Brain microvascular endothelial cell (primary cell): ENCODE data around the gene CEACAM7.
"Not testable (repeated sequence)": the region's sequence is repeated elsewhere in the genome, so short reads cannot be mapped to it uniquely, and the experiment has no call there.

Source experiments
- DNase-seq: peaks from one replicate; pipeline ENCODE4 v3.0.0-alpha.2; 2020
- H3K27ac ChIP-seq: fragments of 250-450 bp; sonication (Bioruptor Pico); 2 replicates; pipeline ENCODE4 v1.5.1; 2020; ENCODE audit warnings: mild to moderate bottlenecking, moderate library complexity
- H3K27me3 ChIP-seq: fragments of 250-450 bp; sonication (Bioruptor Pico); replicated peaks from 2 replicates; pipeline ENCODE4 v1.5.1; 2020; ENCODE audit warnings: mild to moderate bottlenecking
- H3K36me3 ChIP-seq: fragments of 250-450 bp; sonication (Bioruptor Pico); replicated peaks from 2 replicates; pipeline ENCODE4 v1.5.1; 2020; ENCODE audit warnings: mild to moderate bottlenecking
- H3K4me3 ChIP-seq: 2 replicates; pipeline ENCODE4 v1.5.1; 2011; ENCODE audit warnings: low read depth, mild to moderate bottlenecking, control low read depth, low read length, moderate library complexity
- CTCF ChIP-seq: IDR thresholded peaks from 2 replicates; pipeline ENCODE4 v1.5.1; 2011; ENCODE audit warnings: low read depth, mild to moderate bottlenecking, moderate library complexity, low read length, control low read depth, inconsistent platforms; ENCODE audit errors: missing control alignments
- in situ Hi-C: cut with HindIII; loops from 2 replicates; pipeline ENCODE4 v1.10.0; 2017; ENCODE audit warnings: low sequenced_read_pairs, low pct_ligation_motif_present

Gene CEACAM7

GRCh38 chr19:41657157-41657556, 30.9 kb downstream of the CEACAM7 start:
- no peaks in the 10 kb centered on the region for H3K36me3 ChIP-seq
- no peak for DNase-seq
- H3K27me3 ChIP-seq = no peaks in the 10 kb centered on the region
- no peak overlapping the region for H3K27ac ChIP-seq
- in situ Hi-C loops = no loop called here
- no peak for TF ChIP-seq CTCF
- H3K4me3 ChIP-seq = no peak overlapping the region

GRCh38 chr19:41656756-41657155, 31.3 kb downstream of the CEACAM7 start:
- H3K27ac ChIP-seq, H3K4me3 ChIP-seq, H3K27me3 ChIP-seq, DNase-seq, H3K36me3 ChIP-seq, in situ Hi-C loops: not testable (repeated sequence)

DNA sequence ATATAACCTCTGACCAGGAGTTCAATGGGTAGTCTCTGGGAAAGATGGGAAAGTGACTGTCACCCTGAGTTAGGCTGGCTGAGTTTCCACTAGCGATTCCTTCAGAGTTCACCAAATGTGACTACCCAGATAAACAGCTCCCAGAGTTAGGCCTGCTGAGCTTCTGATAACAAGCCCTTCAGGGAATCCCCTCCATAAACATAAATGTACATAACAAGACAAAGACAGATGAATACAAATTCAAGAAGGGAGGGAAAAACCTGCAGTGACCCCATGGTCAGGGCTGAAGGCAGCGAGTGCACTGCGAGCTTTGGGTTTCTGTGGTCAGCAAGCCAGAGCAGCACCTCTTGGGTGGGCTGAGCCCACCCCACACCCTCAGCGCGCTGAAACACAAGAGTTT, 35.8 kb downstream of the CEACAM7 start:
- no peak for TF ChIP-seq CTCF
- DNase-seq = no peak
- Histone ChIP-seq H3K27me3 (no peaks in the 10 kb centered on the region), H3K4me3 (no peak overlapping the region), H3K27ac (no peak overlapping the region), H3K36me3 (no peaks in the 10 kb centered on the region)
- in situ Hi-C loops = no loop called here

- no peak for DNase-seq
- TF ChIP-seq CTCF = no peak
- Histone ChIP-seq H3K27me3 (no peaks in the 10 kb centered on the region), H3K36me3 (no peaks in the 10 kb centered on the region), H3K4me3 (no peak overlapping the region), H3K27ac (no peak overlapping the region)
- in situ Hi-C loops = no loop called here
Observed at GRCh38 chr19:41649827-41650226, 38.2 kb downstream of the CEACAM7 start.

DNA sequence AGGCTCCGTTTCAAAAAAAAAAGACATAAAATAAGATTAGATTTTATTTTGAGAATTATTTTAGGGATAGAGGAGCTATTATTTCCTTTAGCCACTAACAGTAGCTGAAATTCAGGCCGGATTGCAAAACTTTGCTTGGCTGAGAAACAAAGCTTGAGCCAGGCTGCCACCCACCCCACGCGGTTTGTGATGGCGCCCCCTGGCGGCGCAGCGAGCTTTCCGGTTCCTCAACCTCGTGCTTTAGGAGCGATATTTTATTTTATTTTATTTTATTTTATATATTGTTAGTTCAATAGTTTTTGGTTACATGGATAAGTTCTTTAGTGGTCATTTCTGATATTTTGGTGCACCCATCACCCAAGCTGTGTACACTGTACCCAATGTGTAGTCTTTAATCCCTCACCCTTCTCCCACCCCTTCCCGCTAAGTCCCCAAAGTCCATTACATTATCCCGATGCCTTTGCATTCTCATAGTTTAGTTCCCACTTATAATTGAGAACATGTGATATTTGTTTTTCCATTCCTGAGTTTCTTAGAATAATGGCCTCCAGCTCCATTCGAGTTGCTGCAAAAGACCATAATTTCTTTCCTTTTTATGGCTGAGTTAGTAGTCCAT, 41.4 kb downstream of the CEACAM7 start:
- in situ Hi-C loops = no loop called here
- DNase-seq = no peak

GRCh38 chr19:41641879-41642485, 46.1 kb downstream of the CEACAM7 start:
- no peak overlapping the region for H3K4me3 ChIP-seq
- H3K27ac ChIP-seq = no peak overlapping the region
- TF ChIP-seq CTCF = peak; percentile 91
- H3K36me3 ChIP-seq = no peaks in the 10 kb centered on the region
- no peaks in the 10 kb centered on the region for H3K27me3 ChIP-seq
- peak; percentile 64 for DNase-seq
- in situ Hi-C loops = no loop called here

More for the DNA sequence above, 41.4 kb downstream of the CEACAM7 start:
- TF ChIP-seq CTCF = peak; percentile 48
- no peaks in the 10 kb centered on the region for H3K27me3 ChIP-seq
- H3K27ac ChIP-seq = no peak overlapping the region
- no peak overlapping the region for H3K4me3 ChIP-seq
- H3K36me3 ChIP-seq = no peaks in the 10 kb centered on the region
